ENCODE results near the gene KRTAP2-2. TPM values are rescaled to one million over a fixed set of nuclear protein-coding genes. Genes with fewer than 3 reads are reported as not detected.
A peak's percentile ranks its signal among the peaks of the same experiment; 100 is the strongest.

The KRTAP2-2 gene
- total RNA-seq, 1 experiment from 2014 or later = not detected

- DNase-seq (ENCODE audit: low read depth) = peak; percentile 79
These were observed 28.1 kb downstream of the KRTAP2-2 start, which contains the start of gene KRTAP1-5 for GRCh38 chr17:41026715-41027471. Gene KRTAP1-5 (minus strand): TSS chr17:41027208. CDS start chr17:41027155, 53 bp downstream.

- no peak for DNase-seq (ENCODE audit: low read depth)
These were observed 30.3 kb downstream of the KRTAP2-2 start for GRCh38 chr17:41024697-41025096.

GRCh38 chr17:41020336-41020735 lies 34.7 kb downstream of the KRTAP2-2 start:
- no peak for DNase-seq (ENCODE audit: low read depth)

GRCh38 chr17:41019415-41019814 lies 35.6 kb downstream of the KRTAP2-2 start:
- no peak for DNase-seq (ENCODE audit: low read depth)

GRCh38 chr17:41018541-41018940 lies 36.5 kb downstream of the KRTAP2-2 start:
- DNase-seq (ENCODE audit: low read depth) = no peak

- no peak for DNase-seq (ENCODE audit: low read depth)
These were observed 38.3 kb downstream of the KRTAP2-2 start for GRCh38 chr17:41016578-41017215.

GRCh38 chr17:41015454-41015853 lies 39.6 kb downstream of the KRTAP2-2 start:
- DNase-seq (ENCODE audit: low read depth) = no peak

- no peak for DNase-seq (ENCODE audit: low read depth)
These were observed 41.4 kb downstream of the KRTAP2-2 start for GRCh38 chr17:41013606-41014005.

- peak; percentile 4 for DNase-seq (ENCODE audit: low read depth)
These were observed 41.8 kb downstream of the KRTAP2-2 start for GRCh38 chr17:41013181-41013580.

GRCh38 chr17:41012326-41013120 lies 42.5 kb downstream of the KRTAP2-2 start:
- DNase-seq (ENCODE audit: low read depth) = no peak

GRCh38 chr17:41010441-41010840 lies 44.6 kb downstream of the KRTAP2-2 start:
- no peak for DNase-seq (ENCODE audit: low read depth)

GRCh38 chr17:41009936-41010335 lies 45.1 kb downstream of the KRTAP2-2 start:
- no peak for DNase-seq (ENCODE audit: low read depth)

- no peak for DNase-seq (ENCODE audit: low read depth)
These were observed 45.7 kb downstream of the KRTAP2-2 start for GRCh38 chr17:41009301-41009760.

- no peak for DNase-seq (ENCODE audit: low read depth)
These were observed 46.2 kb downstream of the KRTAP2-2 start, which contains the start of gene KRTAP3-1 for GRCh38 chr17:41008811-41009210. Gene KRTAP3-1 (minus strand): TSS chr17:41009128. CDS start chr17:41009074, 54 bp downstream.

Other genes starting within 250 kb of the KRTAP2-2 start
- gene KRT10, start 232.6 kb downstream of the KRTAP2-2 start, total RNA-seq (2014; rRNA removed; shearing (Covaris generic)) = 19.7 and 26.7 TPM in 2 replicates
- not detected in 2 replicates for gene KRT12, start 188.0 kb downstream of the KRTAP2-2 start, total RNA-seq (2014; rRNA removed; shearing (Covaris generic))
- gene KRT20, start 170.0 kb downstream of the KRTAP2-2 start, total RNA-seq (2014; rRNA removed; shearing (Covaris generic)) = not detected in 2 replicates
- gene KRT23, start 117.6 kb downstream of the KRTAP2-2 start, total RNA-seq (2014; rRNA removed; shearing (Covaris generic)) = 0.20 TPM in 1 of 2 replicates, not detected in the other
- gene KRT39, start 88.3 kb downstream of the KRTAP2-2 start, total RNA-seq (2014; rRNA removed; shearing (Covaris generic)) = 0.24 TPM in 1 of 2 replicates, not detected in the other
- not detected in 2 replicates for gene KRT40, start 70.9 kb downstream of the KRTAP2-2 start, total RNA-seq (2014; rRNA removed; shearing (Covaris generic))
- gene KRTAP3-3, start 61.1 kb downstream of the KRTAP2-2 start, total RNA-seq (2014; rRNA removed; shearing (Covaris generic)) = not detected in 2 replicates
- gene KRTAP3-2, start 55.3 kb downstream of the KRTAP2-2 start, total RNA-seq (2014; rRNA removed; shearing (Covaris generic)) = not detected in 2 replicates
- gene KRTAP3-1, start 46.1 kb downstream of the KRTAP2-2 start, total RNA-seq (2014; rRNA removed; shearing (Covaris generic)) = not detected in 2 replicates
- not detected in 2 replicates for gene KRTAP1-5, start 28.0 kb downstream of the KRTAP2-2 start, total RNA-seq (2014; rRNA removed; shearing (Covaris generic))
- not detected in 2 replicates for gene KRTAP1-4, start 25.0 kb downstream of the KRTAP2-2 start, total RNA-seq (2014; rRNA removed; shearing (Covaris generic))
- gene KRTAP1-3, start 20.4 kb downstream of the KRTAP2-2 start, total RNA-seq (2014; rRNA removed; shearing (Covaris generic)) = not detected in 2 replicates
- not detected in 2 replicates for gene KRTAP1-1, start 13.8 kb downstream of the KRTAP2-2 start, total RNA-seq (2014; rRNA removed; shearing (Covaris generic))
- 0.48 TPM in 1 of 2 replicates, not detected in the other for gene KRTAP2-1, start 7.9 kb downstream of the KRTAP2-2 start, total RNA-seq (2014; rRNA removed; shearing (Covaris generic))
- gene KRTAP2-3, start 4.9 kb upstream of the KRTAP2-2 start, total RNA-seq (2014; rRNA removed; shearing (Covaris generic)) = not detected in 2 replicates
- gene KRTAP2-4, start 10.6 kb upstream of the KRTAP2-2 start, total RNA-seq (2014; rRNA removed; shearing (Covaris generic)) = not detected in 2 replicates
- gene KRTAP4-7, start 28.9 kb upstream of the KRTAP2-2 start, total RNA-seq (2014; rRNA removed; shearing (Covaris generic)) = not detected in 2 replicates
- gene KRTAP4-8, start 42.9 kb upstream of the KRTAP2-2 start, total RNA-seq (2014; rRNA removed; shearing (Covaris generic)) = not detected in 2 replicates
- gene KRTAP4-16, start 47.0 kb upstream of the KRTAP2-2 start, total RNA-seq (2014; rRNA removed; shearing (Covaris generic)) = not detected in 2 replicates
- gene KRTAP4-9, start 50.2 kb upstream of the KRTAP2-2 start, total RNA-seq (2014; rRNA removed; shearing (Covaris generic)) = not detected in 2 replicates
- gene KRTAP4-11, start 63.1 kb upstream of the KRTAP2-2 start, total RNA-seq (2014; rRNA removed; shearing (Covaris generic)) = not detected in 2 replicates
- gene KRTAP4-12, start 69.0 kb upstream of the KRTAP2-2 start, total RNA-seq (2014; rRNA removed; shearing (Covaris generic)) = not detected in 2 replicates
- not detected in 2 replicates for gene KRTAP4-6, start 85.3 kb upstream of the KRTAP2-2 start, total RNA-seq (2014; rRNA removed; shearing (Covaris generic))
- gene KRTAP4-5, start 94.6 kb upstream of the KRTAP2-2 start, total RNA-seq (2014; rRNA removed; shearing (Covaris generic)) = not detected in 2 replicates
- gene KRTAP4-4, start 105.5 kb upstream of the KRTAP2-2 start, total RNA-seq (2014; rRNA removed; shearing (Covaris generic)) = not detected in 2 replicates
- not detected in 2 replicates for gene KRTAP4-3, start 113.0 kb upstream of the KRTAP2-2 start, total RNA-seq (2014; rRNA removed; shearing (Covaris generic))
- not detected in 2 replicates for gene KRTAP4-2, start 123.0 kb upstream of the KRTAP2-2 start, total RNA-seq (2014; rRNA removed; shearing (Covaris generic))
- not detected in 2 replicates for gene KRTAP4-1, start 129.7 kb upstream of the KRTAP2-2 start, total RNA-seq (2014; rRNA removed; shearing (Covaris generic))
- not detected in 2 replicates for gene KRTAP9-1, start 134.7 kb upstream of the KRTAP2-2 start, total RNA-seq (2014; rRNA removed; shearing (Covaris generic))
- gene KRTAP9-2, start 171.4 kb upstream of the KRTAP2-2 start, total RNA-seq (2014; rRNA removed; shearing (Covaris generic)) = not detected in 2 replicates
- gene KRTAP9-3, start 177.2 kb upstream of the KRTAP2-2 start, total RNA-seq (2014; rRNA removed; shearing (Covaris generic)) = not detected in 2 replicates
- not detected in 2 replicates for gene KRTAP9-8, start 182.8 kb upstream of the KRTAP2-2 start, total RNA-seq (2014; rRNA removed; shearing (Covaris generic))
- gene KRTAP9-4, start 194.5 kb upstream of the KRTAP2-2 start, total RNA-seq (2014; rRNA removed; shearing (Covaris generic)) = not detected in 2 replicates
- gene KRTAP9-9, start 200.2 kb upstream of the KRTAP2-2 start, total RNA-seq (2014; rRNA removed; shearing (Covaris generic)) = not detected in 2 replicates
- not detected in 2 replicates for gene KRTAP9-6, start 210.1 kb upstream of the KRTAP2-2 start, total RNA-seq (2014; rRNA removed; shearing (Covaris generic))
- not detected in 2 replicates for gene KRTAP9-7, start 220.5 kb upstream of the KRTAP2-2 start, total RNA-seq (2014; rRNA removed; shearing (Covaris generic))
- not detected in 2 replicates for gene KRTAP29-1, start 247.6 kb upstream of the KRTAP2-2 start, total RNA-seq (2014; rRNA removed; shearing (Covaris generic))